Caco-2 (cell line): ENCODE results near the gene ZCCHC2. TPM values are rescaled to one million over a fixed set of nuclear protein-coding genes. Genes with fewer than 3 reads are reported as not detected.

Experiments
- BruUV-seq: library from RNA; stranded (reverse); fragments of 400-500 nt; replicated peaks from 2 replicates; lab custom pipeline; 2021; lab: Mats Ljungman, UMichigan
- CTCF ChIA-PET: fragments of 300-600 bp; sonication (Branson Sonifier 250); formaldehyde crosslinking; loops from one replicate; lab custom pipeline; 2022; ENCODE audit warnings: antibody characterized with exemption; lab: Charles Lee
- POLR2A ChIA-PET: fragments of 300-600 bp; sonication (Branson Sonifier 250); formaldehyde crosslinking; loops from one replicate; lab custom pipeline; 2022; ENCODE audit warnings: antibody characterized with exemption; lab: Charles Lee
- DNase-seq, 2 experiments: peaks; one replicate each; pipeline versions ENCODE4 v3.0.0 to v3.0.0-alpha.2; 2020 to 2022
- H3K27me3 ChIP-seq: replicated peaks from 2 replicates; pipeline ENCODE4 v1.6.0; 2011; ENCODE audit warnings: low read length; ENCODE audit not compliant: control insufficient read depth, insufficient read depth
- H3K36me3 ChIP-seq: 2 replicates; pipeline ENCODE4 v1.5.1; 2011; ENCODE audit warnings: low read length; ENCODE audit not compliant: control insufficient read depth, insufficient read depth
- H3K4me1 ChIP-seq: fragments of 250-450 bp; sonication (Bioruptor Pico); 2 replicates; pipeline ENCODE4 v1.5.1; 2020; ENCODE audit warnings: mild to moderate bottlenecking
- H3K4me3 ChIP-seq: 2 replicates; pipeline ENCODE4 v1.5.1; 2011; ENCODE audit warnings: low read depth, mild to moderate bottlenecking, control low read depth, low read length
- H3K9me3 ChIP-seq: fragments of 250-450 bp; sonication (Bioruptor Pico); 2 replicates; pipeline ENCODE4 v1.5.1; 2020; ENCODE audit warnings: mild to moderate bottlenecking, moderate library complexity
- H3K27ac Mint-ChIP-seq: one replicate; pipeline ENCODE4 v1.8.0; 2022; ENCODE audit warnings: mixed read lengths; ENCODE audit not compliant: unreplicated experiment
- H3K27me3 Mint-ChIP-seq: one replicate; pipeline ENCODE4 v1.8.0; 2022; ENCODE audit warnings: mixed read lengths; ENCODE audit not compliant: insufficient read depth, unreplicated experiment
- H3K36me3 Mint-ChIP-seq: one replicate; pipeline ENCODE4 v1.8.0; 2022; ENCODE audit warnings: mild to moderate bottlenecking, mixed read lengths; ENCODE audit not compliant: insufficient read depth, unreplicated experiment
- H3K4me1 Mint-ChIP-seq: one replicate; pipeline ENCODE4 v1.8.0; 2022; ENCODE audit warnings: low read depth, mixed read lengths; ENCODE audit not compliant: unreplicated experiment
- H3K4me3 Mint-ChIP-seq: one replicate; pipeline ENCODE4 v1.8.0; 2022; ENCODE audit warnings: mild to moderate bottlenecking, moderate library complexity, mixed read lengths; ENCODE audit not compliant: unreplicated experiment
- H3K9me3 Mint-ChIP-seq: one replicate; pipeline ENCODE4 v1.8.0; 2022; ENCODE audit warnings: mixed read lengths; ENCODE audit not compliant: unreplicated experiment
- CTCF ChIP-seq, 2 experiments: fragments of 200-600 bp in 1 of 2; IDR thresholded peaks; 1 replicate in 1 of 2; 2 replicates in 1 of 2; pipeline versions ENCODE4 v1.5.1 to v1.8.0; 2011 to 2022; ENCODE audit warnings: antibody characterized with exemption in 1 of 2, control low read depth in 1 of 2, inconsistent platforms in 1 of 2, low read depth in 1 of 2, low read length in 1 of 2, mild to moderate bottlenecking in 1 of 2, moderate library complexity in 1 of 2; ENCODE audit not compliant: insufficient read depth in 1 of 2, severe bottlenecking in 1 of 2, unreplicated experiment in 1 of 2
- intact Hi-C: fragments of 100-400 bp; cut with micrococcal nuclease; formaldehyde crosslinking; loops from one replicate; pipeline ENCODE4 v1.10.0; 2022; ENCODE audit not compliant: unreplicated experiment
- total RNA-seq: library from RNA; stranded (reverse); gene quantifications from 2 replicates; pipeline ENCODE4 v1.2.3, GENCODE V29; 2022

ZCCHC2 gene
- total RNA-seq, 1 experiment from 2014 or later: 6.9 TPM

- no peak overlapping the region for H3K4me3 ChIP-seq
- no TSS peak for BruUV-seq
- H3K9me3 ChIP-seq: no peaks in the 10 kb centered on the region
- TF ChIP-seq CTCF (IDR thresholded peaks at IDR 0.05; ENCODE audit: insufficient read depth in 1 of 2, low read depth in 1 of 2, low read length in 1 of 2, severe bottlenecking in 1 of 2, unreplicated experiment in 1 of 2): no peak
- no peaks in the 10 kb centered on the region for H3K36me3 Mint-ChIP-seq
- POLR2A ChIA-PET: no interaction called here
- no peak for DNase-seq
- H3K36me3 ChIP-seq: no peaks in the 10 kb centered on the region
- no peaks in the 10 kb centered on the region for H3K9me3 Mint-ChIP-seq
- no peaks in the 10 kb centered on the region for H3K4me1 ChIP-seq
- H3K27me3 ChIP-seq: no peaks in the 10 kb centered on the region
- no peak overlapping the region for H3K4me3 Mint-ChIP-seq
- H3K27me3 Mint-ChIP-seq: no peaks in the 10 kb centered on the region
- H3K27ac Mint-ChIP-seq: no peak overlapping the region
- CTCF ChIA-PET: no interaction called here
- no peaks in the 10 kb centered on the region for H3K4me1 Mint-ChIP-seq
- intact Hi-C loops: no loop called here
Measured at GRCh38 chr18:62611453-62612288, 88.8 kb downstream of the ZCCHC2 start.

GRCh38 chr18:62612289-62612645, 89.4 kb downstream of the ZCCHC2 start:
- Histone ChIP-seq H3K4me3 (no peak overlapping the region), H3K4me1 (no peaks in the 10 kb centered on the region), H3K27me3 (no peaks in the 10 kb centered on the region), H3K9me3 (no peaks in the 10 kb centered on the region), H3K36me3 (no peaks in the 10 kb centered on the region)
- CTCF ChIA-PET: no interaction called here
- H3K36me3 Mint-ChIP-seq: no peaks in the 10 kb centered on the region
- DNase-seq: no peak
- H3K4me1 Mint-ChIP-seq: no peaks in the 10 kb centered on the region
- H3K9me3 Mint-ChIP-seq: no peaks in the 10 kb centered on the region
- no peak overlapping the region for H3K27ac Mint-ChIP-seq
- intact Hi-C loops: no loop called here
- POLR2A ChIA-PET: no interaction called here
- no peak overlapping the region for H3K4me3 Mint-ChIP-seq
- H3K27me3 Mint-ChIP-seq: no peaks in the 10 kb centered on the region
- no TSS peak for BruUV-seq
- no peak for TF ChIP-seq CTCF (IDR thresholded peaks at IDR 0.05; ENCODE audit: insufficient read depth in 1 of 2, low read depth in 1 of 2, low read length in 1 of 2, severe bottlenecking in 1 of 2, unreplicated experiment in 1 of 2)

GRCh38 chr18:62612776-62613175, 90.0 kb downstream of the ZCCHC2 start:
- TF ChIP-seq CTCF (IDR thresholded peaks at IDR 0.05; ENCODE audit: insufficient read depth in 1 of 2, low read depth in 1 of 2, low read length in 1 of 2, severe bottlenecking in 1 of 2, unreplicated experiment in 1 of 2): no peak
- Mint-ChIP-seq H3K4me1 (no peaks in the 10 kb centered on the region), H3K27me3 (no peaks in the 10 kb centered on the region), H3K36me3 (no peaks in the 10 kb centered on the region), H3K4me3 (no peak overlapping the region), H3K9me3 (no peaks in the 10 kb centered on the region), H3K27ac (no peak overlapping the region)
- no TSS peak for BruUV-seq
- no peaks in the 10 kb centered on the region for H3K9me3 ChIP-seq
- no peaks in the 10 kb centered on the region for H3K4me1 ChIP-seq
- H3K27me3 ChIP-seq: no peaks in the 10 kb centered on the region
- H3K36me3 ChIP-seq: no peaks in the 10 kb centered on the region
- ChIA-PET CTCF (no interaction called here), POLR2A (no interaction called here)
- H3K4me3 ChIP-seq: no peak overlapping the region
- intact Hi-C loops: no loop called here
- DNase-seq: no peak
